ENCODE data around the gene CEP295NL.

- no peak for TF ChIP-seq CTCF (IDR thresholded peaks at IDR 0.05)
- no peak for TF ChIP-seq EP300 (IDR thresholded peaks at IDR 0.05)
Measured at GRCh38 chr17:78921437-78921971, 18.5 kb upstream of the CEP295NL start.

Data from gastroesophageal sphincter (tissue), 3 donors.